PC-9 (cell line): ENCODE measurements around the gene OTULIN. TPM values are rescaled to one million over a fixed set of nuclear protein-coding genes. Genes with fewer than 3 reads are reported as not detected.

Experiments
- BruUV-seq: library from RNA; stranded (reverse); fragments of 400-500 nt; replicated peaks from 2 replicates; lab custom pipeline; 2021; lab: Mats Ljungman, UMichigan
- CTCF ChIA-PET: fragments of 300-600 bp; sonication (Branson Sonifier 250); formaldehyde crosslinking; loops from one replicate; lab custom pipeline; 2022; ENCODE audit warnings: antibody characterized with exemption; lab: Charles Lee
- POLR2A ChIA-PET: fragments of 300-600 bp; sonication (Branson Sonifier 250); formaldehyde crosslinking; loops from one replicate; lab custom pipeline; 2022; ENCODE audit warnings: antibody characterized with exemption; ENCODE audit not compliant: unreplicated experiment; lab: Charles Lee
- DNase-seq, 2 experiments: peaks; one replicate each; pipeline versions ENCODE4 v3.0.0 to v3.0.0-alpha.2; 2015 to 2022; ENCODE audit warnings: mixed read lengths in 1 of 2
- H2AFZ ChIP-seq: fragments of 200-600 bp; sonication (generic); 2 replicates; pipeline ENCODE4 v1.8.1; 2017; ENCODE audit warnings: antibody characterized with exemption
- H3F3A ChIP-seq: fragments of 200-600 bp; sonication (generic); 2 replicates; pipeline ENCODE4 v1.8.1; 2017; ENCODE audit warnings: antibody characterized with exemption, mild to moderate bottlenecking, low read depth; ENCODE audit not compliant: insufficient read depth
- H3K27ac ChIP-seq: fragments of 200-600 bp; sonication (generic); 2 replicates; pipeline ENCODE4 v1.6.1; 2016; ENCODE audit warnings: mixed run types
- H3K27me3 ChIP-seq: fragments of 200-600 bp; sonication (generic); 2 replicates; pipeline ENCODE4 v1.6.1; 2016; ENCODE audit warnings: low read depth, mixed run types; ENCODE audit not compliant: insufficient read depth
- H3K36me3 ChIP-seq: fragments of 200-600 bp; sonication (generic); 2 replicates; pipeline ENCODE4 v1.6.1; 2016; ENCODE audit warnings: low read depth, mixed run types
- H3K4me1 ChIP-seq: fragments of 200-600 bp; sonication (generic); replicated peaks from 2 replicates; pipeline ENCODE4 v1.6.1; 2016; ENCODE audit warnings: mixed run types; ENCODE audit not compliant: insufficient read depth
- H3K4me2 ChIP-seq: fragments of 200-600 bp; sonication (generic); 2 replicates; pipeline ENCODE4 v1.6.1; 2017; ENCODE audit warnings: mixed run types
- H3K4me3 ChIP-seq: fragments of 200-600 bp; sonication (generic); 2 replicates; pipeline ENCODE4 v1.6.1; 2016; ENCODE audit warnings: mixed run types
- H3K79me2 ChIP-seq: fragments of 200-600 bp; sonication (generic); 2 replicates; pipeline ENCODE4 v1.6.1; 2017; ENCODE audit warnings: low read depth, mixed run types
- H3K9me2 ChIP-seq: fragments of 200-600 bp; sonication (generic); 2 replicates; pipeline ENCODE4 v1.8.1; 2017; ENCODE audit warnings: mild to moderate bottlenecking; ENCODE audit not compliant: insufficient read depth
- H3K9me3 ChIP-seq: fragments of 200-600 bp; sonication (generic); 2 replicates; pipeline ENCODE4 v1.8.1; 2016; ENCODE audit warnings: low read depth; ENCODE audit not compliant: insufficient read depth
- H4K20me1 ChIP-seq: fragments of 200-600 bp; sonication (generic); 2 replicates; pipeline ENCODE4 v1.8.1; 2017; ENCODE audit not compliant: insufficient read depth
- CTCF ChIP-seq: fragments of 200-600 bp; sonication (generic); conservative IDR thresholded peaks from 2 replicates; pipeline ENCODE4 v1.6.1; 2017; ENCODE audit warnings: mixed run types, antibody characterized with exemption, mild to moderate bottlenecking, moderate library complexity
- EZH2 ChIP-seq: fragments of 200-600 bp; sonication (generic); IDR thresholded peaks from 2 replicates; pipeline ENCODE4 v1.8.0; 2017; ENCODE audit warnings: antibody characterized with exemption, low read depth
- intact Hi-C: fragments of 100-400 bp; cut with micrococcal nuclease; formaldehyde crosslinking; loops from one replicate; pipeline ENCODE4 v1.10.0; 2022; ENCODE audit not compliant: unreplicated experiment
- total RNA-seq: library from RNA; stranded (reverse); gene quantifications from 2 replicates; pipeline ENCODE4 v1.2.3, GENCODE V29; 2021

The OTULIN gene
- total RNA-seq, 1 experiment from 2014 or later = 77.2 TPM

DNA sequence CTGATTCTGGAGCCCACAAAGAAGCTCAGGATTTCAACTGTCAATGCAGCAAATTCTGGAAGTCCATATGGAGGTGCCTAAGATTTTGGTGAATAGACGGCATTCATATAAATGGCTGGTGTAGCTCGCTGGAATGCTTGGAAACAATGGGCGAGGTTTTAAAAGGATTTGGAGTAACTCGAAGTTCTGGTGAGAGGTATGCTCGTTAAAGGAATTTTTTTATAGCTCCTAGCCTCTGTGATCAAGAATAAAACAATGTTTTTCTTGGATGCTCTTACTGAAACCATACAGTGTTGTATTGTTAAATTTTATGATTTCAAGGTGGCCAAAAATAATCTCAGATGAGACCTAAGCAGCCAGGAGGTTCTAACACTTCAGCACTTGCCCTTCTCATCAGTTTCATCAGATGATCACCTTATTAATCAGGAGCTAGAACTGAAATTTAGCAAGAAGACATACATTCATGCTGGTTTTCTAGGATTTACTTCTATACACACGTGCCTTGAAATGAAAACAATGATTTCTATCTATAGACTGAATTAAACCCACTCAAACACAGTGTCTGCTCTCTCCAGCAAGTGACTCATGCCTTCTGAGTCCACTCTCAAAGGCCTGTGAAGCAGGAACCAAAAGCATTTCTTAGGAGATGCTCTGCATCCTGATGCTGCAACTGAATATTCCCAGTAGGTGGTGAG, 79.2 kb downstream of the OTULIN start:
- intact Hi-C loops = no loop called here
- POLR2A ChIA-PET = no interaction called here
- H2AFZ ChIP-seq = no peak overlapping the region
- H3K4me3 ChIP-seq = no peak overlapping the region
- peaks cover 10% of the 10 kb centered on the region; the same call in 1 of the 2 replicates for H3K27me3 ChIP-seq
- CTCF ChIA-PET = interaction anchor here (0.7 kb wide), 1 partner anchor 419 kb away, joined by 3 read pairs; no protein-coding TSS in a partner anchor
- H3K4me2 ChIP-seq = no peak overlapping the region
- TF ChIP-seq CTCF (no peak), EZH2 (no peak)
- no peaks in the 10 kb centered on the region for H4K20me1 ChIP-seq
- H3K9me2 ChIP-seq = no peaks in the 10 kb centered on the region
- H3F3A ChIP-seq = no peaks in the 10 kb centered on the region
- no peaks in the 10 kb centered on the region for H3K9me3 ChIP-seq
- no peaks in the 10 kb centered on the region for H3K4me1 ChIP-seq
- H3K36me3 ChIP-seq = no peaks in the 10 kb centered on the region
- H3K27ac ChIP-seq = no peak overlapping the region
- no TSS peak for BruUV-seq
- H3K79me2 ChIP-seq = no peaks in the 10 kb centered on the region
- DNase-seq = no peak

DNA sequence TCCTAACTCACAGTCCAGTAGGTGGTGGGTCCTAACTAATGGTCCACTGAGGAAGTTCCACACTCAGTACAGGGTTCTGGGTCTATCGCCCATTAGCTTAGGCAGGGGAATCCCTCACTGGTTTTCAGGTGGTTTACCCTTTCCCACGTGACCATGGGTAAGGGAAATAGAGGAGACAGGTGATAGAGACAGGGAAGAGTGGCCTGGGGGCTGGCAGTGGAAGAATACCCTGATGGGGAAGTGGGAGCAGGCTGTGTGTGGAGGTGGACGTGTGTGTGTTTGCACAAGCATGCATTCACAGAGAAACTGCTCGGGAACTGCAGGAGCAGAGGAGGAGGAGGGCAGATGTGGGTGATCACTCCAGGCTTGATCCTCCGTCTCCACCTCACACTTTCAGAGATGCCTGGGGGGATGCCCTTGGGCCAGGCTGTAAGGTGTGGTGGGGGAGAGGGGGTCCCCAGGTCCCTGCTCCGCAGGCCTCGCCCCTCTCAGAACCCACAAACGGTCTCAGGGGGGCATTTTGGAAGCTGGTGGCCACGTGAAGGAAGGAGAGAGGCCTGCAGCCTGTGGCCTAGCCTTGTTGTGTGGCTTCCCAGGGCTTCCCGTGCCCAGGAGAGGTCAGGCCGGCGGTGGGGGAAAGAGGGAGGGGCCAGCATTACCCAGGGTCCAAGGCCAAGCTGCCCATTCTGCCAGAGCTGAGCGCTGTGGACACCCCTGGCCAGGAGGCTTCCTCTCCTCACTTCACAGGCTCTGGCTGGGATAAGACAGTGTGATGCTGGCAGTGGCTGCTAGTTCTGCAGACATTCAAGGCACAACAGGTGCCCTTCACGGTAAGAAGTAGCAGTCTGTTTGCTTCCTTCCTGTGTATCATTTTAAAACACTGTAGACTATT, 80.0 kb downstream of the OTULIN start:
- intact Hi-C loops = no loop called here
- H3K9me2 ChIP-seq = no peaks in the 10 kb centered on the region
- no peak overlapping the region for H3K4me3 ChIP-seq
- ChIA-PET POLR2A (no interaction called here), CTCF (no interaction called here)
- H3K27ac ChIP-seq = no peak overlapping the region
- peaks cover 10% of the 10 kb centered on the region; the same call in 1 of the 2 replicates for H3K27me3 ChIP-seq
- DNase-seq = no peak
- no peaks in the 10 kb centered on the region for H3K79me2 ChIP-seq
- no peaks in the 10 kb centered on the region for H3K4me1 ChIP-seq
- H3K9me3 ChIP-seq = no peaks in the 10 kb centered on the region
- no peaks in the 10 kb centered on the region for H3F3A ChIP-seq
- no TSS peak for BruUV-seq
- H3K4me2 ChIP-seq = no peak overlapping the region
- no peak overlapping the region for H2AFZ ChIP-seq
- H4K20me1 ChIP-seq = no peaks in the 10 kb centered on the region
- H3K36me3 ChIP-seq = no peaks in the 10 kb centered on the region
- no peak for TF ChIP-seq EZH2
- TF ChIP-seq CTCF = no peak

- no peaks in the 10 kb centered on the region for H3K9me2 ChIP-seq
- H3K4me1 ChIP-seq = no peaks in the 10 kb centered on the region
- no peaks in the 10 kb centered on the region for H3F3A ChIP-seq
- H3K36me3 ChIP-seq = no peaks in the 10 kb centered on the region
- ChIA-PET POLR2A (no interaction called here), CTCF (no interaction called here)
- no TSS peak for BruUV-seq
- no peak for DNase-seq
- H3K4me2 ChIP-seq = no peak overlapping the region
- intact Hi-C loops = no loop called here
- H4K20me1 ChIP-seq = no peaks in the 10 kb centered on the region
- H3K9me3 ChIP-seq = no peaks in the 10 kb centered on the region
- peaks cover 10% of the 10 kb centered on the region; the same call in 1 of the 2 replicates for H3K27me3 ChIP-seq
- H2AFZ ChIP-seq = no peak overlapping the region
- H3K27ac ChIP-seq = no peak overlapping the region
- H3K79me2 ChIP-seq = no peaks in the 10 kb centered on the region
- TF ChIP-seq CTCF (no peak), EZH2 (no peak)
- H3K4me3 ChIP-seq = no peak overlapping the region
Measured at GRCh38 chr5:14745188-14745563, 80.7 kb downstream of the OTULIN start.
